ENCODE measurements around the gene PROZ.
A peak's percentile ranks its signal among the peaks of the same experiment; 100 is the strongest.

PROZ gene

DNA sequence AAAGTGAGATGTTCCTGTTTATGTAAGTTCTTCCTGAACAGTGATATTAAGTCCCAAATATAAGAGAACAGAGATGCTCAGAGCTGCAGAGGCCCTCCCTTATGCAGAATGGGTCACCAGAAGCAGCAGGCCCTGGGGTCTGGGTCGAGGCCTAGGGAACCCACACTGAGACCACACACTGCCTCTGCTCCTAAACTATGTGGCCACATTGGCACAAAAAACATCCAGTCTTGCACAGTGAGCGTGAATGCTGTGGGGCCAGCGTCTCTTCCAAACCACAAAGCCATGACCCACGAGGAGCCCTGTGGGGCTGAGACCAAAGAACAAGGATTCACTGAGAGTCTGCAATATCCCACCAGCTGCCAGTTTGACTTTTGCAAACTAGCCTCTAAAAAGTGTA, 23.6 kb downstream of the PROZ start:
- no peak for DNase-seq

GRCh38 chr13:113183450-113184129, 25.1 kb downstream of the PROZ start:
- DNase-seq = peak; percentile 38

DNA sequence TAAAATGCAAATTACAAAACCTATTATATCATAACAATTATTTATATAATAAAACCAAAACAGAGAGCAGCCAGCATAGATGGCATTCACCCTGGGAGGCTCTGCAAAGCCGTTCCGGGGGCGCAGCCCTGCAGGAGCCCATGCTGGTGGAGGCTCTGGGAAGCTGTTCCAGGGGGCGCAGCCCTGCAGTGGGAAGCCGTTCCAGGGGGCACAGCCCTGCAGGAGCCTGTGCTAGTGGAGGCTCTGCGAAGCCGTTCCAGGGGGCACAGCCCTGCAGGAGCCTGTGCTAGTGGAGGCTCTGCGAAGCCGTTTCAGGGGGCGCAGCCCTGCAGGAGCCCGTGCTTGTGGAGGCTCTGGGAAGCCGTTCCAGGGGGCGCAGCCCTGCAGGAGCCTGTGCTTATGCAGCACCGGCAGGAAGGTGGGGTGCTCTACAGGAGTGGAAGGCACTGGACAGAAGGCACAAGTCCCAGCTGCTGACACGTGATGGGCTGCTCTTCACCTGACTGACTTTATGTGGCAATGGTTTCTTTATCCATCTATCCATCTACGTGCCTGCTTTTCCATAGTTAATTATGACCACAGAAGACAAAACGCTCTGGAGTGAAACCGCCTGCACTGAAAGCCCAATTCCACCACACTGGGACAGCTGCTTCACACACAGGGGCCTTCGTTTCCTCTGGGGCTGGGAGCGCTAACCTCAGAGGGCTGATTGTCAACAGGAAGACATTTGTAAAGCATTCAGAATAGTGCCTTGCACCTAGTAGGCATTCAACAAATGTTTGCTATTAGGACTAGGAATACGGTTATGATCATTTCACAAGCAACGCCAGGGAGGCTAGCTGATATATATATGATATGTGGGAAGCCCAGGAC, 26.4 kb downstream of the PROZ start:
- no peak for DNase-seq

- no peak for DNase-seq
Measured at GRCh38 chr13:113186061-113186900, 27.8 kb downstream of the PROZ start.

GRCh38 chr13:113187263-113187669, 28.8 kb downstream of the PROZ start:
- DNase-seq = peak; percentile 49

- no peak for DNase-seq
Measured at GRCh38 chr13:113187883-113188665, 29.6 kb downstream of the PROZ start.

GRCh38 chr13:113190181-113190580, 31.7 kb downstream of the PROZ start:
- no peak for DNase-seq

GRCh38 chr13:113192279-113192678, 33.8 kb downstream of the PROZ start:
- no peak for DNase-seq

DNA sequence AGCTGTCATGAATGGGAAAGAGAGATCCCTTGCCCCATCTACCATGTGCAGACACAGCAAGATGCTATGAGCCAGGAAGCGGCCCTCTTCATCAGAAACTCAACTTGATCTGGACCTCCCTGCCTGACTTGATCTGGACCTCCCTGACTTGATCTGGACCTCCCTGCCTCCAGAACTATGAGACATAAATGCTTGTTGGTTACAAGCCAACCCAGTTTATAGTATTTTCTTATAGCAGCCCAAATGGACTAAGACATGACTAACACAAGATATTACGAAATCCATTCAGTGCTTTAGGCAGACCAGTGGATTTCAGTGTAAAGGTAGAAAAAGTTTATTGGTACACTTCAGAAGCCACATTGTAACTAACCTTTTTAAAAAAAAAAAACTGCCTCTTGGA, 34.5 kb downstream of the PROZ start:
- no peak for DNase-seq

DNA sequence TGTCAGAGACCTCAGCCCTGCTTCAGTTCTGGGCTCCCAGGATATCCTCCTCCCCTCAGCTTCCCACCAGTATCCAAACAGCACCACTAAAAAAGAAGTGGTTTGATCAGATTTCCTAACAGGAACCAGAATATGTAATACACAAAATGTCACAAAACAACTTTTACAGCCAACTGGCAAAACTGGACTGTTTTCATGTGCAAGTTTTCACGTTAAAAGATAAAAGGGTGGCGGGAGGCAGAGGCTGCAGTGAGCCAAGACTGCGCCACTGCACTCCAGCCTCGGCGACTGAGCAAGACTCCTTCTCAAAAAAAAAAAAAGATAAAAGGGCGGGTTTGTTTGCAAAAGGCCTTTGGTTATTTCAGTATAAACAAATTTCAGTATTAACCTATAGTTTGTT, 36.9 kb downstream of the PROZ start:
- no peak for DNase-seq

DNA sequence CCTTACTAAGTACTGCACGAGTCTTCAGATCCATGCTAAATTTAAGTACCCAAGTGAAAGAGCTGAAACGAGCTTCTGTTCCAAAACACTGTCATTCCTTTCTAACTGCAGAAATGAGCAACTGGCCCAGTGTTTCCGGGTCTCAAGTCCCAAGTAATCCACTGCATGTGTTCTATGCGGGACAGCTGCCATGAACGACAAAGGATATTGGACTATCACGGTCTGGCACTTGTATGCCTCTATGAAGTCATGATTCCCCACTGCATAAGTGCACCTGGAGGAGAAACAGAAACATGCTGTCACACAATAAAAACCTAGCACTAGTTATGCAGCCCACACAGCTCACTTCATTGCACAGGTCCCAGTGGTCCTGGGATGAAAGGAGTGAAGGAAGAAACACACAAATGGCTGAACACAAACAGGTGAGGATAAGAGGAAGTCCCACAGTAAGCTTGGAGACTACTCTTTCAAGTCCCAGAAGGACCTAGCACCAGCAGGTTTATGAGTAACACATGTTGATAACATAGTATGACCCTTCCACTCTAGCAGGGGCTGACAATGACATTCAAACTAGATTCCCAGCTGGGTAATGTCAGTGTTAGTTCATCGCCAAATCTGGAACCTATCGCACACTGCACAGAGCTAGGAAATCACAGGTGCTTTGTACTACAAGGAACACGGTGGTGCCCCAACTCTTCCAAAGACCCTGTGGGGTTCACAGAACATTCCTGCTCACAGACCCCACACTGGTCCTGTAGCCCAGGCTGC, 38.7 kb downstream of the PROZ start:
- DNase-seq = no peak

GRCh38 chr13:113201815-113202214, 43.4 kb downstream of the PROZ start:
- no peak for DNase-seq

DNA sequence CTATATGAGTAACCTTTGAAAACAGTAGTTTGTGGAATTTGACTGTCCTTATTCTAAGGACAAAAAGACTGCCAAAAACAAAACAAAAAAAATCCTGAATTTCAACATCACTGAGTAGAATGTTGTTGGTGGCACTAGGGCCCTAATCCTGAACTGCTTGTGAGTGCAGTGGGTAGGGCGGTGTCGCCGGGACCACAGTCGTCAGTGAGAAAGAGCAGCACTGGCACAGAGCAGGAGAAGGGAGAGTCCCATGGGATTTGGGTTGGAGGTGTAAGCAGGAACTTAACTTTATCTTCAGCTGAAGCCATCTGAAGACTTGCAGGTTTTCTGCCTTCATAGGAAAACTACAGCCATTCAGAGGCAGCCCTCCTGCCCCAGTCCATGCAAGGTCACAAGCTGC, 44.5 kb downstream of the PROZ start:
- no peak for DNase-seq

DNA sequence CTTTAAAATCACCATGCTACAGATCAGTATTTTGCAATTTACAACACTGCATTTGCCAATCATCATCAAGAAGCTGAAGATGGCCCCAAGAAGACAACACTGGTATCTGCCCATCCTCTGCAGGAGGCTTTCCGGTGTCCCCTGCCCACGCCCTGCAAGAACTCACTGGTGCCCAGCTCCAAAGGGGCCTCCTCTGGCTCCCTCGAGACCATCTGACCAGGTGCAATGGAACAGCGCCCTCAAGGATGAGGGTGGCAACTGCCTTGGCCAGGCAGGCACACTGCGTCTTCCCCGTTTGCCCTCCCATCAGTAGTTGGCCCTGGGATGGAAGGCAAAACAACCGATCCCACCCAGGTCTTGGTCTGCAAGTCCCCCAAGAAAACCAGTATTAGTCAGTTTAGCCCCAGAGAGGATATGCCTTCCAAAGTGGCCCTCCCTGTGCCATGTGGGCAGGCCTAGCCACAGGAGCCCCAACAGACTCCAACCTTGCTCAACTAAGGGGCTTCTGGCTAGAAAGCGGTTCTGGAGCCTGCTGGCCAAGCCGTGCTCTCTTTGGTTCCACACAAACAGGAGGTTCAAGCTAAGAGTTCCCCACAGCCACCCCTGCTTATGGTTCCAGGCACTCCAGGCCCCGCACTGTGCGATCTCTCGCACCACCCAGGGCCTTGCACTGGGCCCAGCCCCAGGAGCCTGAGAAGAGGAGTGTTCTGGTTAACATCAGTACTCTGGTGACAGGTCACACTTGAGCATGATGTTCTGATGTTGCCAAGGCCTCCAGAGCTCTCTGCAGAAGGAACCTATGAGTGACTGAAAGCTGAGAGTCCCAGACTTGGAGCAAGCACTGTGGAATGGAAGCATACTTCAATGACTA, 45.3 kb downstream of the PROZ start:
- DNase-seq = no peak

GRCh38 chr13:113204378-113204734, 45.9 kb downstream of the PROZ start:
- DNase-seq = no peak

DNA sequence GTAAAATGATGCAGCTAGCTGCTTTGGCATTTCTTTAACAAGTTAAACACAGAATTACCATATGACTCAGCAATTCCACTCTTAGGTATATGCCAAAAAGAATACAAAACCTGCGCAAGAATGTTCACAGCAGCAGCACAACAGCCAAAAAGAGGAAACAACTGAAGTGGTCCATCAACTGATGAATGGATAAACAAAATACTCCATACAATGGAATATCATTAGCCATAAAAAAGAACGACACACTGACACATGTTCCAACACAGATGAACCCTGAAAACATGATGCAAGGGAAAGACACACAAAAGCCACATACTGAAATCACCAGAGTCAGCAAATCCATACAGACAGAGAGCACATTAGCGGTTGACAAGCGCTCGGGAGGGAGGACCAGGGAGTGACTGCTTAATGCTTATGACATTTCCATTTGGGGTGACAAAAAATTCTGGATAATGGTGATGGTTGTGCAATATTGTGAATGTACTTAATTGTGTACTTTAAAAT, 47.0 kb downstream of the PROZ start:
- no peak for DNase-seq

- DNase-seq = no peak
Measured at GRCh38 chr13:113207460-113207859, 49.0 kb downstream of the PROZ start.

DNA sequence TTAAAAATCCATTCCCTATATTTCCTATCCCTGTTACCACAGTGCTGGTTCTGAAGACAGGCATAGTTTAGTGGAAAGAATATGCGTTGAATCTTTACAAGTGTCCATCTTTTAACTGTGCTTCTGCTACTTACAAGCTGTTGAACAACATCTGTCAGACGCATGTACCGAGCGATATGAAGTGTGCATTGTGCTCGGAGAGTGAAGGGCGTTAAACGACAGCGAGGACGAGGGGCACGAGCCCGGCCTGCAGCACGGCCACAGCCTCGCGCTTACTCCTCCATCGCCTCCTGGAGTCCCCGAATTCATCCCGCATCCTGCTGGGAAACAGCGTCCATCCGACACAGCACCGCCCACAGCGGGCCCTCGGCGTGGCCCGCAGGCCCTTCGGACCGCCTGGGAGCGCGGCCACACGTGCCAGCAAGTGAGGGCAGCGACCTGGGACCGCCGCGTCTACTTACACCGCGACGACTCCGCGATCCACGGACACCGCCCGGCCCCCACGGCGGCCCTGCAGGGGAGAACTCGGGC, 49.5 kb downstream of the PROZ start:
- peak; percentile 81 for DNase-seq

- DNase-seq = peak; percentile 100
Measured at GRCh38 chr13:113208421-113209335, 50.2 kb downstream of the PROZ start, which contains the start of gene PCID2. Gene PCID2 (minus strand): TSS chr13:113208669. CDS start chr13:113208634, 35 bp downstream.
